Cardiac muscle cell (in vitro differentiated cells and primary cell): ENCODE data around the gene CYGB. TPM values are rescaled to one million over a fixed set of nuclear protein-coding genes. Genes with fewer than 3 reads are reported as not detected.
"Not testable (repeated sequence)": the region's sequence is repeated elsewhere in the genome, so short reads cannot be mapped to it uniquely, and the experiment has no call there.

Experiments used
- DNase-seq, 2 donors: peaks; one replicate each; pipeline versions ENCODE4 v3.0.0 to v3.0.0-alpha.2; 2010 to 2017; ENCODE audit warnings: low read depth in 1 of 2, low spot score in 1 of 2
- H3K27ac ChIP-seq: fragments of 200-600 bp; sonication (generic); 2 replicates; pipeline ENCODE4 v1.5.1; 2016
- H3K27me3 ChIP-seq: fragments of 200-600 bp; sonication (generic); 2 replicates; pipeline ENCODE4 v1.6.0; 2016; ENCODE audit warnings: control low read depth
- H3K36me3 ChIP-seq: fragments of 200-600 bp; sonication (generic); 2 replicates; pipeline ENCODE4 v1.5.1; 2016; ENCODE audit warnings: control low read depth
- H3K4me1 ChIP-seq: fragments of 200-600 bp; sonication (generic); 2 replicates; pipeline ENCODE4 v1.8.1; 2017; ENCODE audit warnings: low read depth, mild to moderate bottlenecking, mixed run types
- H3K4me3 ChIP-seq: fragments of 200-600 bp; sonication (generic); 2 replicates; pipeline ENCODE4 v1.5.1; 2016; ENCODE audit warnings: mild to moderate bottlenecking
- H3K9me3 ChIP-seq: fragments of 200-600 bp; sonication (generic); 2 replicates; pipeline ENCODE4 v1.5.1; 2017; ENCODE audit warnings: low read depth, mild to moderate bottlenecking, control low read depth
- polyA plus RNA-seq: library from polyadenylated mRNA; unstranded; fragments of >200 nt; fragmentation: Nextera tagmentation; extraction: Ambion mirVana; gene quantifications from 2 replicates; pipeline ENCODE4 v1.2.1, GENCODE V29; 2016
- total RNA-seq: library from RNA; depleted of rRNA; stranded (reverse); fragments of >200 nt; gene quantifications from 2 replicates; pipeline ENCODE4 v1.2.3, GENCODE V29; 2016
- TF ChIP-seq, protein P1 (sequence below): IDR thresholded peaks from 2 replicates; pipeline ENCODE4 v1.5.1; 2012; ENCODE audit warnings: low read depth, mild to moderate bottlenecking, low read length

The CYGB gene
- total and polyA plus RNA-seq, 2 experiments from 2014 or later: 7.4 to 11.9 TPM

- H3K4me1 ChIP-seq: peaks cover 6% of the 10 kb centered on the region
- no peaks in the 10 kb centered on the region for H3K9me3 ChIP-seq
- peak; percentile 44 to 49 for DNase-seq
- no peak overlapping the region for H3K4me3 ChIP-seq
- TF ChIP-seq, protein P1, sequence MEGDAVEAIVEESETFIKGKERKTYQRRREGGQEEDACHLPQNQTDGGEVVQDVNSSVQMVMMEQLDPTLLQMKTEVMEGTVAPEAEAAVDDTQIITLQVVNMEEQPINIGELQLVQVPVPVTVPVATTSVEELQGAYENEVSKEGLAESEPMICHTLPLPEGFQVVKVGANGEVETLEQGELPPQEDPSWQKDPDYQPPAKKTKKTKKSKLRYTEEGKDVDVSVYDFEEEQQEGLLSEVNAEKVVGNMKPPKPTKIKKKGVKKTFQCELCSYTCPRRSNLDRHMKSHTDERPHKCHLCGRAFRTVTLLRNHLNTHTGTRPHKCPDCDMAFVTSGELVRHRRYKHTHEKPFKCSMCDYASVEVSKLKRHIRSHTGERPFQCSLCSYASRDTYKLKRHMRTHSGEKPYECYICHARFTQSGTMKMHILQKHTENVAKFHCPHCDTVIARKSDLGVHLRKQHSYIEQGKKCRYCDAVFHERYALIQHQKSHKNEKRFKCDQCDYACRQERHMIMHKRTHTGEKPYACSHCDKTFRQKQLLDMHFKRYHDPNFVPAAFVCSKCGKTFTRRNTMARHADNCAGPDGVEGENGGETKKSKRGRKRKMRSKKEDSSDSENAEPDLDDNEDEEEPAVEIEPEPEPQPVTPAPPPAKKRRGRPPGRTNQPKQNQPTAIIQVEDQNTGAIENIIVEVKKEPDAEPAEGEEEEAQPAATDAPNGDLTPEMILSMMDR: no peak
- H3K27me3 ChIP-seq: no peaks in the 10 kb centered on the region
- no peaks in the 10 kb centered on the region for H3K36me3 ChIP-seq
- H3K27ac ChIP-seq: no peak overlapping the region
These were observed 26.7 kb downstream of the CYGB start for GRCh38 chr17:76510831-76511244.

DNA sequence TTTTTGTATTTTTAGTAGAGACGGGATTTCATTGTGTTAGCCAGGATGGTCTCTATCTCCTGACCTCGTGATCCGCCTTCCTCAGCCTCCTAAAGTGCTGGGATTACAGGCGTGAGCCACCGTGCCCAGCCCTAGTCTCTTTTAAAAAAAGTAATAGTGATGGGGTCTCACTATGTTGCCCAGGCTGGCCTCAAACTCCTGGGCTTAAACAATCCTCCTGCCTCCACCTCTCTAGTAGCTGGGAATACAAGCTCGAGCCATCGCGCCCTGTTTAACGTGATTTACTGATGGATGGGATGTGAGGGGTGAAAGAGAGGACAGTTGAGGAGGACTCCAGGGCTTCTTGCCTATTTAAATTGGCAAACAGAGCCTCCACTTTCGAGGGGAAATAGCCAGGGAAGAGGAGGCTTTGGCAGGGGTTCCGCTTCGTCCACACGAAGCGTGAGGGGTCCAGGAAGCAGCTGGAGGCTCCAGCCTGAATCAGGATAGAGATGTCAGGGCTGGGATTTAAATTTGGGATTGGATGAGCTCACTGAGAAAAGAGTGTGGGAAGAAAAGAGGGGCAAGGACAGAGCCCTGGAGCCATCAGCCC, 28.9 kb downstream of the CYGB start:
- not testable (repeated sequence) for H3K4me3 ChIP-seq, H3K9me3 ChIP-seq, H3K27ac ChIP-seq, DNase-seq, H3K36me3 ChIP-seq, H3K4me1 ChIP-seq, H3K27me3 ChIP-seq

DNA sequence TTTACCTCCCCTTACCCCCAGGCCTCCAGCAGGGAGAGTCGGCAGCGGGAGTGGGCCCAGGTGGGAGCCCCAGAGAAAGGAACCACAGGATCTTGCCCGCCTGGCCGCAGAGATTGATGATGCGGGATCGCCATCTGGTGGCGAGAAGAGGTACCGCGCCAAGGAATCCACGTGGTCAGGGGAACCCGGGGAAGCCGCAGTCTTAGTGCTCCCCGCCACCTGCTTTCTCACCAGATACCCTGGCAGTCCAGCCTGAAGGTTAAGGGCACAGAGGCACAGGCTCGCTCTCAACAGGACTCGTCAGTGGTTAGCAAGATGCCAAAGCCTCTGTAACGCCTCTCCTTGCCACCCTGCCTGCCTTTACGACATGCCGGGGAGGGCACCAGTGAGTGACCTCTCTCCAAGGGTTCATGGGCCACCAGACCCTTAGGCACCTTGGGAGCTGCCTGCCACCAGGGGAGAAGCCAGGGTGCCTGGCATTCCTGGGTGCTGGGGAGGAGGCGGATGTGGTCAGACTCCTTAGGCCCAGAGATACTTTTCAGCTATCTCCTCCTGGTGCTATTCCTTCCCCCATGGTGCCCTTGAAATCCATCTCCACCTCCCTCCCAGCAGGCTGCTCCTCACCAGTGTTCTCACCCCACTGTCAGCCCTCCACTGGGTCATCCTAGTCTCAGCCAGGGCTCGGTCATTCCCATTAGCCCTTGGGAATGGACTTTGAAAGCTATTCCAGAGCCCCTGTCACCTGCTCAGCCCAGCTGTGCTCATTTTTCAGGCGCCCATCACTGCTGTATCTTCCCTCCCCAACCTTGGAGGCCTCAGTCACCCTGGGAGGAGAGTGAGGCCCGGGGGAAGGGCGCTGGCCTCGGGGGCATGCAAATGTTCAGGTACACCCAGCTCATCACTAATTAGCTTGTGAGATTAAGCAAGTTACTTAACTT, 30.8 kb downstream of the CYGB start:
- no peaks in the 10 kb centered on the region for H3K9me3 ChIP-seq
- peak; percentile 71 to 83 for DNase-seq
- H3K4me1 ChIP-seq: peaks cover 12% of the 10 kb centered on the region
- H3K36me3 ChIP-seq: no peaks in the 10 kb centered on the region
- no peak overlapping the region for H3K4me3 ChIP-seq
- no peaks in the 10 kb centered on the region for H3K27me3 ChIP-seq
- TF ChIP-seq, protein P1: peak; percentile 89
- H3K27ac ChIP-seq: no peak overlapping the region

DNA sequence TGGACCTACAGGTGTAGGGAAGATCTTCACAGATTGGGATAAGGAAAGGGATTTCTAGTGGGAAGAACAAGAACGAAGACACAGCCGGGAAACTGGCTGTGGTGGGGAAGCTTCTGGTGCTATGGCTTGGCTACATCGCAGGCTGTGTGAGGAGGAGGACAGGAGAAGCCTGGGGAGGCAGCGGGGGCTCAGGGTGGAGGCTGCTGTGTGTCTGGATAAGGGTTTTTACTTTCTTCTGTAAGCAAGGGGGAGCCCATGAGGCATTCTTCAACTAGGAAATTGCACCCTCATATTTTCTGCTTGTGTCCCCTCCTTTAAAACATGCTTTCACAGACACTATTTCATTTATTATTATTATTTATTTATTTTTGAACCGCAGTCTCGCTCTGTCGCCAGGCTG, 33.4 kb downstream of the CYGB start:
- Histone ChIP-seq H3K27ac (no peak overlapping the region), H3K36me3 (no peaks in the 10 kb centered on the region), H3K27me3 (no peaks in the 10 kb centered on the region), H3K4me3 (no peak overlapping the region), H3K4me1 (peaks cover 8% of the 10 kb centered on the region), H3K9me3 (no peaks in the 10 kb centered on the region)
- DNase-seq: peak in 1 of 2 donors; percentile 35
- TF ChIP-seq, protein P1: peak; percentile 5

DNA sequence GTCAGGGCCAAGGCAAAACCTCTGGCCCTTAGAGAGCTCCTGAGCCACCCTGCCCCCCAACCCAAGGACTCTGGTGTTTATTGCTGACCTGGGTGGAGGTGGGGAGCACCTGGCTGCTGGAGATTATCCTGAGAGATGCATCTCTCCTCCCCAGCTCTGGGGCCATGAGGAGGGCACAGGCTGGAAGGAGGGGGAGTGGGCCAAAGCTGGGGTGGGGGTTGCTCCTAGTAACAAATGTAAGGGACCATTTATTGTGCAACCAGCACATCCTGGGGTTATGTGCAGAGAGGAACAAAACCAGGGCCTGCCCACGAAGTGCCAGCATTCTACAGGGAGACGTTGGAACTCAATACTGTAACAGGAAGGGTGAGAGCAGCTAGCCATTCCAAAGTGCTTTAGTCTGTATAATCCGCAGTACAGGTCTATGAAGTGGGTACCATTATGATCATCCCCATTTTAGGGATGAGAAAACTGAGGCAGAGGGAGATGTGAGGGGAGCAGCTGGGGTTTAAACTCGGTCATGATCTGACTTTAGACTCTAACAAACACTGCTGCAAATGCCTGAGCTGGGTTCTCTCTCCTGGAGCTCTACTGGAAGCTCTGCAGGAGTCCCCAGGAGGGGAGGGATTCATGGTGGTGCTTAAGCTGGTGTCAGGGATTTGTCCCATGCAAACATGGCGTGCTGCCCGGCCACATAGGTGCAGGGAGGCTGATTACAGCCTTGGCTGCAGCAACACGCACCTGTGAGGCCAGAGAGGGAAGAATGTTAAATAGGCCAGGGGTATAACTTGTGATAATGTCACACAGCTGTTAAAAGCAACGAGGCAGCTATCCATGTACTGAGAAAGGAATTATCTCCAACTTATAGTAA, 34.9 kb downstream of the CYGB start:
- Histone ChIP-seq H3K36me3 (no peaks in the 10 kb centered on the region), H3K9me3 (no peaks in the 10 kb centered on the region), H3K4me3 (no peak overlapping the region), H3K27me3 (no peaks in the 10 kb centered on the region), H3K27ac (no peak overlapping the region), H3K4me1 (peaks cover 20% of the 10 kb centered on the region)
- no peak for DNase-seq
- TF ChIP-seq, protein P1: no peak
